HepG2 (cell line): ENCODE results near the gene DNAJC10. TPM values are rescaled to one million over a fixed set of nuclear protein-coding genes. Genes with fewer than 3 reads are reported as not detected.
A peak's percentile ranks its signal among the peaks of the same experiment; 100 is the strongest.

Source experiments
- ATAC-seq: fragments of 200-7000 bp; cut with Tn5 transposase; 3 replicates; pipeline ENCODE4 v1.9.1; 2020; ENCODE audit warnings: mild to moderate bottlenecking, moderate library complexity
- BruUV-seq: library from RNA; stranded (reverse); fragments of 400-500 nt; replicated peaks from 2 replicates; lab custom pipeline; 2021; lab: Mats Ljungman, UMichigan
- CTCF ChIA-PET: fragments of 300-600 bp; formaldehyde crosslinking; extraction: SDS; loops from one replicate; lab custom pipeline; 2021; ENCODE audit warnings: low total read pairs, inconsistent platforms, low intra/inter-chr PET ratio; lab: Yijun Ruan, JAX
- POLR2A ChIA-PET: fragments of 350-600 bp; sonication (Branson Sonifier 250); formaldehyde crosslinking; loops from one replicate; lab custom pipeline; 2020; ENCODE audit warnings: antibody characterized with exemption, inconsistent platforms; lab: Yijun Ruan, JAX
- DNase-seq: peaks from one replicate; pipeline ENCODE4 v3.0.0-alpha.2; 2015; ENCODE audit warnings: low spot score
- FAIRE-seq: peaks from 3 replicates; lab custom pipeline; 2011; peaks lifted over from hg19 to GRCh38; lab: Jason Lieb, UNC
- H2AFZ ChIP-seq: one replicate; pipeline ENCODE4 v1.6.1; 2011; ENCODE audit warnings: low read length, inconsistent platforms
- H3K27ac ChIP-seq: fragments of 300-600 bp; 3 replicates; pipeline ENCODE4 v1.8.0; 2011; ENCODE audit warnings: mixed run types, mild to moderate bottlenecking, mixed read lengths, low read length, inconsistent platforms; ENCODE audit not compliant: insufficient read depth; ENCODE audit errors: extremely low read length
- H3K27me3 ChIP-seq, 2 experiments: fragments of 200-600 bp in 1 of 2; 2 replicates in 1 of 2; 3 replicates in 1 of 2; pipeline versions ENCODE4 v1.6.0 to v1.8.0; 2011; ENCODE audit warnings: low read length in 2 of 2, mild to moderate bottlenecking in 2 of 2, moderate library complexity in 2 of 2, inconsistent platforms in 1 of 2; ENCODE audit not compliant: insufficient read depth in 2 of 2, control insufficient read depth in 1 of 2
- H3K36me3 ChIP-seq, 2 experiments: fragments of 200-600 bp in 1 of 2; replicated peaks in 1 of 2; 2 replicates in 1 of 2; 3 replicates in 1 of 2; pipeline versions ENCODE4 v1.5.1 to v1.8.0; 2011; ENCODE audit warnings: low read length in 2 of 2, inconsistent platforms in 1 of 2; ENCODE audit not compliant: insufficient read depth in 2 of 2, control insufficient read depth in 1 of 2
- H3K4me1 ChIP-seq: 2 replicates; pipeline ENCODE4 v1.5.1; 2012; ENCODE audit warnings: low read length, inconsistent platforms; ENCODE audit not compliant: insufficient read depth
- H3K4me2 ChIP-seq: 2 replicates; pipeline ENCODE4 v1.6.0; 2011; ENCODE audit warnings: low read depth, low read length, inconsistent platforms
- H3K4me3 ChIP-seq, 3 experiments: fragments of 200-600 bp in 1 of 3; sonication (generic), shearing (Covaris generic) in 1 of 3; replicated peaks in 1 of 3; 2 replicates each; pipeline ENCODE4 v1.5.1; 2011 to 2016; ENCODE audit warnings: low read length in 3 of 3, inconsistent platforms in 2 of 3, low read depth in 2 of 3, mild to moderate bottlenecking in 2 of 3, control low read depth in 1 of 3, mixed read lengths in 1 of 3; ENCODE audit not compliant: insufficient read depth in 1 of 3
- H3K79me2 ChIP-seq: one replicate; pipeline ENCODE4 v1.6.1; 2011; ENCODE audit warnings: low read length, inconsistent platforms; ENCODE audit not compliant: insufficient read depth
- H3K9ac ChIP-seq: 2 replicates; pipeline ENCODE4 v1.6.0; 2011; ENCODE audit warnings: mild to moderate bottlenecking, low read depth, low read length, inconsistent platforms; ENCODE audit not compliant: insufficient read depth
- H3K9me3 ChIP-seq: 2 replicates; pipeline ENCODE4 v1.5.1; 2012; ENCODE audit warnings: mild to moderate bottlenecking, low read length
- H4K20me1 ChIP-seq: 2 replicates; pipeline ENCODE4 v1.6.0; 2011; ENCODE audit warnings: inconsistent platforms, mild to moderate bottlenecking, low read length, moderate library complexity; ENCODE audit not compliant: insufficient read depth
- AGO2 ChIP-seq: fragments of 200-400 bp; formaldehyde crosslinking; optimal IDR thresholded peaks from 2 replicates; pipeline ENCODE3; 2017; ENCODE audit warnings: mild to moderate bottlenecking, low read depth, low read length, moderate library complexity
- BCLAF1 ChIP-seq: fragments of 450-650 bp; IDR thresholded peaks from 2 replicates; pipeline ENCODE4 v1.6.1; 2017; ENCODE audit warnings: mild to moderate bottlenecking
- ONECUT2 ChIP-seq: sonication (generic); formaldehyde crosslinking; IDR thresholded peaks from 2 replicates; pipeline ENCODE4 v1.4.0; 2020; ENCODE audit warnings: missing genetic modification reagents
- POLR2G ChIP-seq: fragments of 200-400 bp; formaldehyde crosslinking; IDR thresholded peaks from 2 replicates; pipeline ENCODE4 v1.6.1; 2018; ENCODE audit warnings: mild to moderate bottlenecking, low read depth, low read length, moderate library complexity
- RXRA ChIP-seq: sonication (generic); formaldehyde crosslinking; IDR thresholded peaks from 2 replicates; pipeline ENCODE4 v1.5.1; 2020; ENCODE audit warnings: missing genetic modification reagents
- ZNF30 ChIP-seq: sonication (generic); formaldehyde crosslinking; IDR thresholded peaks from 2 replicates; pipeline ENCODE4 v1.5.0; 2020; ENCODE audit warnings: mild to moderate bottlenecking, missing genetic modification reagents
- ZNF317 ChIP-seq: sonication (generic); formaldehyde crosslinking; IDR thresholded peaks from 2 replicates; pipeline ENCODE4 v1.5.0; 2020; ENCODE audit warnings: mild to moderate bottlenecking, missing genetic modification reagents
- ZNF552 ChIP-seq: sonication (generic); formaldehyde crosslinking; IDR thresholded peaks from 2 replicates; pipeline ENCODE4 v1.9.0; 2022; ENCODE audit warnings: missing genetic modification reagents, mild to moderate bottlenecking, borderline replicate concordance
- ZNF605 ChIP-seq: sonication (generic); formaldehyde crosslinking; IDR thresholded peaks from 2 replicates; pipeline ENCODE4 v1.8.0; 2022; ENCODE audit warnings: mild to moderate bottlenecking, missing genetic modification reagents
- ZNF646 ChIP-seq: sonication (generic); formaldehyde crosslinking; IDR thresholded peaks from 2 replicates; pipeline ENCODE4 v1.9.0; 2021; ENCODE audit warnings: mild to moderate bottlenecking, missing genetic modification reagents
- ZNF775 ChIP-seq: sonication (generic); formaldehyde crosslinking; IDR thresholded peaks from 2 replicates; pipeline ENCODE4 v1.4.0; 2020; ENCODE audit warnings: missing genetic modification reagents, mild to moderate bottlenecking, moderate library complexity, borderline replicate concordance
- WGBS: methylation state at CpG from one replicate; pipeline ENCODE4 v1.1.6; 2017; ENCODE audit warnings: low lambda C conversion rate; 5-methylcytosine and 5-hydroxymethylcytosine counted together
- in situ Hi-C: cut with HindIII; loops from 2 replicates; pipeline ENCODE4 v1.10.0; 2017; ENCODE audit warnings: low pct_unique_long_range_greater_than_20kb; ENCODE audit not compliant: extremely low pct_ligation_motif_present
- intact Hi-C: fragments of 100-400 bp; cut with micrococcal nuclease; formaldehyde crosslinking; loops from one replicate; pipeline ENCODE4 v1.10.0; 2022; ENCODE audit not compliant: unreplicated experiment
- polyA plus RNA-seq, 8 experiments: library from polyadenylated mRNA; depleted of rRNA in 3 of 8; stranded (reverse) in 7 of 8; unstranded in 1 of 8; fragments of >200 nt; fragmentation: Illumina TruSeq in 4 of 8; extraction: Trizol in 4 of 8; gene quantifications; 2 replicates each; pipeline versions ENCODE4 v1.2.1 to v1.2.3, GENCODE V29; 2011 to 2016; ENCODE audit warnings: low read depth in 4 of 8, missing spikeins in 1 of 8, mixed read lengths in 1 of 8; ENCODE audit not compliant: insufficient read depth in 1 of 8
- total RNA-seq, 5 experiments: library from RNA; depleted of rRNA; stranded (reverse); fragments of >200 nt; fragmentation: Illumina TruSeq; extraction: Trizol; gene quantifications; 2 replicates each; pipeline ENCODE4 v1.2.3, GENCODE V29; 2016; ENCODE audit warnings: low read depth in 1 of 5
- TF ChIP-seq, protein P1 (sequence below): sonication (generic); formaldehyde crosslinking; conservative IDR thresholded peaks from 2 replicates; pipeline ENCODE4 v1.8.1; 2023; ENCODE audit warnings: missing genetic modification reagents

The DNAJC10 gene
- total and polyA plus RNA-seq, 2 of the 13 experiments (the other 11 are each of a cell fraction or from before 2014, with no cell fraction given), result 44.1 to 178 TPM

DNA sequence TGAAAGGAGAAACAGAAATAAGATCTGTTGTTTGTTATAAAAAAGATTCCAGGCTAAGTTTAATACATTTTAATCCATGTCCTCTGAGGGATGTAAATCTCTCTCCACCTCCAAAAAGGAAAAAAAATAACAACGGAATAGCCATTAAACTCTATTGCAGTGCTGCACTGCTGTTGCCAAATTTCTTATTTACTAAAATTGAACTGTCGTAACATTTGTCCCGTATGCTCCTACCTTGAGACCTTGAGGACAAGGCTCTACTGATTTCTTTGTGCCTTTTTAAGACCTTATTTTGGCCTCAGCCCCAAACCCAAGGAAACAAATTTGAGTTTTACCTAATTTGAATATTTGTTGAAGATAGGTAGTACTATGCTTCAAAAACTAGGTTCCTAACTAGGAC lies 94.0 kb downstream of the DNAJC10 start (continued):
- TF ChIP-seq POLR2G (no peak), ZNF552 (CRISPR knock-in tag) (no peak), ONECUT2 (CRISPR knock-in tag) (no peak), BCLAF1 (no peak), RXRA (CRISPR knock-in tag) (no peak), AGO2 (no peak), ZNF775 (CRISPR knock-in tag) (no peak)
- TF ChIP-seq, protein P1, sequence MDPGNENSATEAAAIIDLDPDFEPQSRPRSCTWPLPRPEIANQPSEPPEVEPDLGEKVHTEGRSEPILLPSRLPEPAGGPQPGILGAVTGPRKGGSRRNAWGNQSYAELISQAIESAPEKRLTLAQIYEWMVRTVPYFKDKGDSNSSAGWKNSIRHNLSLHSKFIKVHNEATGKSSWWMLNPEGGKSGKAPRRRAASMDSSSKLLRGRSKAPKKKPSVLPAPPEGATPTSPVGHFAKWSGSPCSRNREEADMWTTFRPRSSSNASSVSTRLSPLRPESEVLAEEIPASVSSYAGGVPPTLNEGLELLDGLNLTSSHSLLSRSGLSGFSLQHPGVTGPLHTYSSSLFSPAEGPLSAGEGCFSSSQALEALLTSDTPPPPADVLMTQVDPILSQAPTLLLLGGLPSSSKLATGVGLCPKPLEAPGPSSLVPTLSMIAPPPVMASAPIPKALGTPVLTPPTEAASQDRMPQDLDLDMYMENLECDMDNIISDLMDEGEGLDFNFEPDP (CRISPR knock-in tag), result no peak

DNA sequence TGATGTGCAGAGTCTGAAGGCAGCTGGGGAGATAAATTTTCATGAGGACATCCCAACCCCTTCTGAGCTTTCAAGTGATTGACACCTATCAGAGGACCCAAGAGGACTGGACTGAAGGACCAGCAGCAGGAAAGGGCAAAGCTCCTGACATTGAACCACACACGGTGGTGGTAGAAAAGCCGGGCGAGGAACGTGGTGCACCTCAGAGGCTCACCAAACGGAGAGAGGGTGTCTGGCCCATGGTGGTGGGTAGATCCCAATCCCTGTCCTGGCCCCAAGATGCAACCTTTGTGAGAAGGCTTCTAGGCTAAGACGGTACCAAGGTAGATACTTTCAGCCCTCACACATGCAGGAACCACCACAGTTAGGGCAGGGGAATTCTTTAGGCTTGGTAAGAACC lies 98.3 kb downstream of the DNAJC10 start:
- Histone ChIP-seq H3K9me3 (no peaks in the 10 kb centered on the region), H3K9ac (no peak overlapping the region), H3K27ac (peak overlapping the region; percentile 26), H2AFZ (peak overlapping the region; percentile 13), H3K4me2 (peak overlapping the region; percentile 62), H3K4me1 (peaks cover 34% of the 10 kb centered on the region), H3K4me3 (no peak overlapping the region), H3K79me2 (no peaks in the 10 kb centered on the region), H3K27me3 (no peaks in the 10 kb centered on the region), H4K20me1 (no peaks in the 10 kb centered on the region), H3K36me3 (no peaks in the 10 kb centered on the region)
- ATAC-seq (peak; percentile 69; the same call in 2 of the 3 replicates), FAIRE-seq (no peak), DNase-seq (no peak)
- in situ Hi-C loops, result no loop called here
- intact Hi-C loops, result no loop called here
- ChIA-PET CTCF (no interaction called here), POLR2A (no interaction called here)
- no TSS peak for BruUV-seq
- WGBS, result 42% methylated on average over 6 of the region's 6 CpGs
- TF ChIP-seq ZNF30 (CRISPR knock-in tag), result 0 out of 2 replicates have a peak, but pooled peaks have one; percentile 43
- TF ChIP-seq ZNF605 (CRISPR knock-in tag), result 0 out of 2 replicates have a peak, but pooled peaks have one; percentile 42
- no peak for TF ChIP-seq ZNF317 (CRISPR knock-in tag)
- TF ChIP-seq ZNF646 (CRISPR knock-in tag), result no peak
